SK-N-SH (cell line): ENCODE data around the gene WDCP.

Experiments used
- CHD2 ChIP-seq: fragments of 150-350 bp; IDR thresholded peaks from 2 replicates; pipeline ENCODE4 v1.6.1; 2018; ENCODE audit warnings: low read length; ENCODE audit not compliant: partially characterized antibody
- CTCF ChIP-seq: fragments of 200-600 bp; sonication (generic); IDR thresholded peaks from 2 replicates; pipeline ENCODE4 v1.6.1; 2017; ENCODE audit warnings: antibody characterized with exemption, mild to moderate bottlenecking, moderate library complexity
- EZH2phosphoT487 ChIP-seq: fragments of 200-600 bp; sonication (generic); IDR thresholded peaks from 2 replicates; pipeline ENCODE4 v1.6.1; 2017; ENCODE audit warnings: low read depth, mixed run types, mild to moderate bottlenecking, antibody characterized with exemption, moderate library complexity, borderline replicate concordance
- FOXJ3 ChIP-seq: sonication (generic); formaldehyde crosslinking; IDR thresholded peaks from 2 replicates; pipeline ENCODE4 v1.5.1; 2020; ENCODE audit warnings: mild to moderate bottlenecking, missing genetic modification reagents
- FOXM1 ChIP-seq: IDR thresholded peaks from 2 replicates; pipeline ENCODE4 v1.4.0; 2012; ENCODE audit warnings: low read depth, mild to moderate bottlenecking
- POLR2AphosphoS5 ChIP-seq: IDR thresholded peaks from 2 replicates; pipeline ENCODE4 v1.6.1; 2012; ENCODE audit warnings: low read depth, low read length
- RAD21 ChIP-seq: IDR thresholded peaks from 2 replicates; pipeline ENCODE4 v1.6.1; 2012; ENCODE audit warnings: mild to moderate bottlenecking, low read length
- RCOR1 ChIP-seq: fragments of 150-350 bp; IDR thresholded peaks from 2 replicates; pipeline ENCODE4 v1.6.1; 2017; ENCODE audit warnings: antibody characterized with exemption, low read length
- SIN3A ChIP-seq: IDR thresholded peaks from 2 replicates; pipeline ENCODE4 v1.6.1; 2012; ENCODE audit warnings: low read depth, mild to moderate bottlenecking, low read length, moderate library complexity, borderline replicate concordance
- SMC3 ChIP-seq: IDR thresholded peaks from 2 replicates; pipeline ENCODE4 v1.6.1; 2012; ENCODE audit warnings: low read depth, low read length, improper control_type of control experiment
- YY1 ChIP-seq: IDR thresholded peaks from 2 replicates; pipeline ENCODE4 v1.4.0; 2012; ENCODE audit warnings: low read depth, mild to moderate bottlenecking
- TF ChIP-seq, protein P1 (sequence below): IDR thresholded peaks from 2 replicates; pipeline ENCODE4 v1.6.1; 2012; ENCODE audit warnings: mild to moderate bottlenecking, low read depth, low read length, moderate library complexity

- TF ChIP-seq EZH2phosphoT487 (no peak), SIN3A (no peak), RCOR1 (no peak), CTCF (no peak), YY1 (no peak), POLR2AphosphoS5 (no peak), FOXJ3 (CRISPR knock-in tag) (no peak), FOXM1 (no peak), RAD21 (no peak), CHD2 (no peak), SMC3 (no peak)
- TF ChIP-seq, protein P1, sequence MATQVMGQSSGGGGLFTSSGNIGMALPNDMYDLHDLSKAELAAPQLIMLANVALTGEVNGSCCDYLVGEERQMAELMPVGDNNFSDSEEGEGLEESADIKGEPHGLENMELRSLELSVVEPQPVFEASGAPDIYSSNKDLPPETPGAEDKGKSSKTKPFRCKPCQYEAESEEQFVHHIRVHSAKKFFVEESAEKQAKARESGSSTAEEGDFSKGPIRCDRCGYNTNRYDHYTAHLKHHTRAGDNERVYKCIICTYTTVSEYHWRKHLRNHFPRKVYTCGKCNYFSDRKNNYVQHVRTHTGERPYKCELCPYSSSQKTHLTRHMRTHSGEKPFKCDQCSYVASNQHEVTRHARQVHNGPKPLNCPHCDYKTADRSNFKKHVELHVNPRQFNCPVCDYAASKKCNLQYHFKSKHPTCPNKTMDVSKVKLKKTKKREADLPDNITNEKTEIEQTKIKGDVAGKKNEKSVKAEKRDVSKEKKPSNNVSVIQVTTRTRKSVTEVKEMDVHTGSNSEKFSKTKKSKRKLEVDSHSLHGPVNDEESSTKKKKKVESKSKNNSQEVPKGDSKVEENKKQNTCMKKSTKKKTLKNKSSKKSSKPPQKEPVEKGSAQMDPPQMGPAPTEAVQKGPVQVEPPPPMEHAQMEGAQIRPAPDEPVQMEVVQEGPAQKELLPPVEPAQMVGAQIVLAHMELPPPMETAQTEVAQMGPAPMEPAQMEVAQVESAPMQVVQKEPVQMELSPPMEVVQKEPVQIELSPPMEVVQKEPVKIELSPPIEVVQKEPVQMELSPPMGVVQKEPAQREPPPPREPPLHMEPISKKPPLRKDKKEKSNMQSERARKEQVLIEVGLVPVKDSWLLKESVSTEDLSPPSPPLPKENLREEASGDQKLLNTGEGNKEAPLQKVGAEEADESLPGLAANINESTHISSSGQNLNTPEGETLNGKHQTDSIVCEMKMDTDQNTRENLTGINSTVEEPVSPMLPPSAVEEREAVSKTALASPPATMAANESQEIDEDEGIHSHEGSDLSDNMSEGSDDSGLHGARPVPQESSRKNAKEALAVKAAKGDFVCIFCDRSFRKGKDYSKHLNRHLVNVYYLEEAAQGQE = no peak
Observed at GRCh38 chr2:24017711-24018110, 29.5 kb downstream of the WDCP start.
